Activated naive CD8-positive, alpha-beta T cell treated with anti-CD3 and anti-CD28 coated beads, Interleukin-2, amount 10 ng/mL, durations not matched to agents 7 days and 5 days (primary cell): ENCODE data around the gene KRTAP12-2. TPM values are rescaled to one million over a fixed set of nuclear protein-coding genes. Genes with fewer than 3 reads are reported as not detected.

Experiments used
- ATAC-seq: fragments of 150-1000 bp; cut with Tn5 transposase; one replicate; pipeline ENCODE4 v1.10.0; 2021; ENCODE audit warnings: low read depth, moderate library complexity
- POLR2A ChIA-PET: fragments of 350-600 bp; sonication (Branson Sonifier 250); formaldehyde crosslinking; loops from one replicate; lab custom pipeline; 2021; ENCODE audit warnings: antibody characterized with exemption; lab: Charles Lee
- DNase-seq: peaks from one replicate; pipeline ENCODE4 v3.0.0; 2021
- H3K27ac Mint-ChIP-seq: one replicate; pipeline ENCODE4 v1.8.0; 2022; ENCODE audit warnings: mild to moderate bottlenecking, mixed read lengths
- H3K27me3 Mint-ChIP-seq: one replicate; pipeline ENCODE4 v1.8.0; 2022; ENCODE audit warnings: mild to moderate bottlenecking, moderate library complexity, mixed read lengths
- H3K36me3 Mint-ChIP-seq: one replicate; pipeline ENCODE4 v1.8.0; 2021; ENCODE audit warnings: mild to moderate bottlenecking, mixed read lengths
- H3K4me1 Mint-ChIP-seq: one replicate; pipeline ENCODE4 v1.8.0; 2021; ENCODE audit warnings: mixed read lengths
- H3K4me3 Mint-ChIP-seq: one replicate; pipeline ENCODE4 v1.8.0; 2022; ENCODE audit warnings: mild to moderate bottlenecking, moderate library complexity, mixed read lengths
- H3K9me3 Mint-ChIP-seq: one replicate; pipeline ENCODE4 v1.8.0; 2021; ENCODE audit warnings: mixed read lengths
- total RNA-seq, 2 experiments: library from RNA; stranded (reverse); gene quantifications; one replicate each; pipeline ENCODE4 v1.2.3, GENCODE V29; 2021

KRTAP12-2 gene
- total RNA-seq, 2 experiments from 2014 or later = not detected

GRCh38 chr21:44706706-44707581 is 40.2 kb upstream of the KRTAP12-2 start:
- no peak for DNase-seq
- Mint-ChIP-seq H3K27me3 (peaks cover 77% of the 10 kb centered on the region), H3K36me3 (peaks cover 5% of the 10 kb centered on the region), H3K4me3 (no peak overlapping the region), H3K27ac (no peak overlapping the region), H3K9me3 (peaks cover 4% of the 10 kb centered on the region), H3K4me1 (peaks cover 3% of the 10 kb centered on the region)
- POLR2A ChIA-PET = no interaction called here
- no peak for ATAC-seq

- Mint-ChIP-seq H3K4me1 (peaks cover 3% of the 10 kb centered on the region), H3K36me3 (peaks cover 5% of the 10 kb centered on the region), H3K27me3 (peaks cover 80% of the 10 kb centered on the region), H3K9me3 (peaks cover 4% of the 10 kb centered on the region), H3K4me3 (no peak overlapping the region), H3K27ac (peak overlapping the region; percentile 45)
- ATAC-seq (no peak), DNase-seq (no peak)
- POLR2A ChIA-PET = no interaction called here
These were observed 39.4 kb upstream of the KRTAP12-2 start for GRCh38 chr21:44706026-44706705.

- POLR2A ChIA-PET = no interaction called here
- no peak overlapping the region for H3K27ac Mint-ChIP-seq
These were observed 37.9 kb upstream of the KRTAP12-2 start for GRCh38 chr21:44704636-44705001.

GRCh38 chr21:44703731-44704635 is 37.3 kb upstream of the KRTAP12-2 start:
- ATAC-seq = no peak
- H3K27me3 Mint-ChIP-seq = peaks cover 70% of the 10 kb centered on the region
- no peak overlapping the region for H3K27ac Mint-ChIP-seq
- no peak overlapping the region for H3K4me3 Mint-ChIP-seq
- peaks cover 5% of the 10 kb centered on the region for H3K36me3 Mint-ChIP-seq
- H3K9me3 Mint-ChIP-seq = peaks cover 4% of the 10 kb centered on the region
- no peaks in the 10 kb centered on the region for H3K4me1 Mint-ChIP-seq
- POLR2A ChIA-PET = no interaction called here
- DNase-seq = no peak

More at GRCh38 chr21:44704636-44705001, 37.9 kb upstream of the KRTAP12-2 start:
- Mint-ChIP-seq H3K36me3 (peaks cover 5% of the 10 kb centered on the region), H3K27me3 (peaks cover 74% of the 10 kb centered on the region), H3K4me3 (no peak overlapping the region), H3K9me3 (peaks cover 4% of the 10 kb centered on the region), H3K4me1 (no peaks in the 10 kb centered on the region)
- ATAC-seq = no peak
- no peak for DNase-seq

GRCh38 chr21:44702973-44703730 is 36.4 kb upstream of the KRTAP12-2 start:
- POLR2A ChIA-PET = no interaction called here
- Mint-ChIP-seq H3K27ac (no peak overlapping the region), H3K36me3 (peaks cover 5% of the 10 kb centered on the region), H3K4me1 (no peaks in the 10 kb centered on the region), H3K27me3 (peaks cover 70% of the 10 kb centered on the region), H3K4me3 (no peak overlapping the region), H3K9me3 (peaks cover 4% of the 10 kb centered on the region)
- DNase-seq (no peak), ATAC-seq (no peak)

DNA sequence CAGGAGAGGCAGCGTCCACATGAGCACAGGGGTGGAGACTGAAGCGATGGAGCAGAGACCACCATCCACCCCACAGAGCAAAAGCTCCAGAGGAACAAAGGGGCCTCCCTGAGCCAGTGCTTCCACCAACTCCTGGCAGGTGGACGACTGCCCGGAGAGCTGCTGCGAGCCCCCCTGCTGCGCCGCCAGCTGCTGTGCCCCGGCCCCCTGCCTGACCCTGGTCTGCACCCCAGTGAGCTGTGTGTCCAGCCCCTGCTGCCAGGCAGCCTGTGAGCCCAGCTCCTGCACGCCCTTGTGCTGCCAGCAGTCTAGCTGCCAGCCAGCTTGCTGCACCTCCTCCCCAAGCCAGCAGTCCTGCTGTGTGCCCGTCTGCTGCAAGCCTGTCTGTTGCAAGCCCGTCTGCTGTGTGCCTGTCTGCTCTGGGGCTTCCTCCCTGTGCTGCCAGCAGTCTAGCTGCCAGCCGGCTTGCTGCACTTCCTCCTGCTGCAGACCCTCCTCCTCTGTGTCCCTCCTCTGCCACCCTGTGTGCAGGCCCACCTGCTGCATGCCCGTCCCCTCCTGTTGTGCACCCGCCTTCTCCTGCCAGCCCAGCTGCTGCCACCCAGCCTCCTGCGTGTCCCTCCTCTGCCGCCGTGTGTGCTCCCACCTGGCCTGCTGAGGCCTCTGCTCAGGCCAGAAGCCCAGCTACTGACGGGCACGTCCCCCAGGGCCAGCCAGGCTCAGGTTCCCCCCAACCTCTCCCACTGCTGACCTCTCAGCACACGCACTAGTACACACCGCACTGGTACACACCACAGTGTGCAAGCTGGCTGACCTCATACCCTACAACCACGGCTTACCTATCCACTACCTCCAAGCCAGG is 35.6 kb upstream of the KRTAP12-2 start:
- Mint-ChIP-seq H3K36me3 (peaks cover 5% of the 10 kb centered on the region), H3K9me3 (peaks cover 4% of the 10 kb centered on the region), H3K27me3 (peaks cover 70% of the 10 kb centered on the region), H3K4me3 (no peak overlapping the region), H3K27ac (no peak overlapping the region), H3K4me1 (no peaks in the 10 kb centered on the region)
- ATAC-seq (no peak), DNase-seq (no peak)
- POLR2A ChIA-PET = no interaction called here

GRCh38 chr21:44701541-44701940 is 34.8 kb upstream of the KRTAP12-2 start:
- H3K4me1 Mint-ChIP-seq = no peaks in the 10 kb centered on the region

DNA sequence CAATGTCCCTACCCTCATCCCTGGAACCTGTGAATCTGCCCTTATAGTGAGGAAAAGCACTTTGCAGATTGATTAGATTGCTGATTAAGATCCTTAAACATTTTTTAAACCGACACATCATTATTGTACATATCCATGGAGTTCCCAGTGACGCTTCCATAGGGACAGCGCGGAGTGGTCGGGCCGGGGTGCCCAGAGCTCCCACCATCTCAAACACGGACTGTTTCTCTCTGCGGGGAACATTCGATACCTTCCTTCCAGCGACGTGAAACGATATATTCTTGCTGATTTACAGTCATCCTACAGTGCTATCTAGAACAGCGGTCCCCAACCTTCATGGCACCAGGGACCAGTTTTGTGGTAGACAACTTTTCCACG is 34.3 kb upstream of the KRTAP12-2 start:
- DNase-seq (no peak), ATAC-seq (no peak)
- H3K4me1 Mint-ChIP-seq = no peaks in the 10 kb centered on the region
- POLR2A ChIA-PET = no interaction called here
- H3K27me3 Mint-ChIP-seq = peaks cover 68% of the 10 kb centered on the region
- peaks cover 4% of the 10 kb centered on the region for H3K9me3 Mint-ChIP-seq
- H3K27ac Mint-ChIP-seq = no peak overlapping the region
- no peak overlapping the region for H3K4me3 Mint-ChIP-seq
- H3K36me3 Mint-ChIP-seq = peaks cover 3% of the 10 kb centered on the region

More at GRCh38 chr21:44701541-44701940, 34.8 kb upstream of the KRTAP12-2 start:
- no peak overlapping the region for H3K27ac Mint-ChIP-seq
- H3K36me3 Mint-ChIP-seq = peaks cover 5% of the 10 kb centered on the region
- POLR2A ChIA-PET = no interaction called here
- ATAC-seq (no peak), DNase-seq (no peak)
- peaks cover 71% of the 10 kb centered on the region for H3K27me3 Mint-ChIP-seq
- peaks cover 4% of the 10 kb centered on the region for H3K9me3 Mint-ChIP-seq
- H3K4me3 Mint-ChIP-seq = no peak overlapping the region

DNA sequence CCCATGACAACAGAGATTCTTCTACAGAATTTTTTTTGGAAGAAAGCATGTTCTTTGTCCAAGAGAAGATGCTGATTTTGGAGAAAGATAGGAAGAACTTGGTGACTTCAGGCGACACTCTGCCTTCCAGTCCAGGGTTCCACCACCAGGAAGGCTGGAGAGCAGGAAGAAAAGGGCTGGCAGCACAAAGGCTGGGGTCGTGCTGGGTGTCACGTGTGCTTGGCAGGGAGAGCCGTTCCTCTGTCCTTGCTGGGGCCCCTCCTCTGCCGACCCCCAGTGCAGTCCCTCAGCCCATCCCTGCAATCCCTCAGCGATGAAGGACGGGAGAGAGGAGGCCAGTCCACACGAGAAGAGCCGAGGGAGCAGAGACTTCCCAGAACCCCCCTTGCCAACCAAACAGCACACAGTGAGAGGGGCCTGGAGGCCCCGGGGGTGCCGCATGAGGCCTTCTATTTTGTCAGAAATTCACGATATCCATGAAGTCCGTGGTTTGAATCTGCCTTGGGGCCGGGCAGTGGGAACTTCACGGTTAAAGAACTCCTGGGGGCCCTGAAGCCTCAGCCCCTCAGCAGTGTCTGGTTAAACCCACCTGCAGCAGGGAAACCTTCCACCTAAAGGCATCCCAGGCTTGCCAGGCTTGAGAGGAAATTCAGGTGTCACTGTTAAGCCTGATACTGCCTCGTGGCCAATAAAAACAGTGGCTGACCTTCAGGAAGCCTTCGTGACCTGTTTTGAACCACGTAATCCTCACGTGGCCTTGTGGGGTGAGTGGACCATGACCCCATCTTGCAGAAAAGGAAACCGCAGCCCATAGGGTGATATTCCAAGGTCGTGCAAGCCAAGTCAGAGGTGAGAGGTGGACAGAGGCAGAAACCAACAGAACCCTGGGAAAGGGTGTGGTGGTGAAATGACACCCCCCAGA is 33.6 kb upstream of the KRTAP12-2 start:
- H3K9me3 Mint-ChIP-seq = peaks cover 4% of the 10 kb centered on the region
- H3K4me1 Mint-ChIP-seq = no peaks in the 10 kb centered on the region
- H3K27ac Mint-ChIP-seq = no peak overlapping the region
- peaks cover 64% of the 10 kb centered on the region for H3K27me3 Mint-ChIP-seq
- POLR2A ChIA-PET = no interaction called here
- no peaks in the 10 kb centered on the region for H3K36me3 Mint-ChIP-seq
- no peak overlapping the region for H3K4me3 Mint-ChIP-seq
- no peak for DNase-seq
- ATAC-seq = no peak

DNA sequence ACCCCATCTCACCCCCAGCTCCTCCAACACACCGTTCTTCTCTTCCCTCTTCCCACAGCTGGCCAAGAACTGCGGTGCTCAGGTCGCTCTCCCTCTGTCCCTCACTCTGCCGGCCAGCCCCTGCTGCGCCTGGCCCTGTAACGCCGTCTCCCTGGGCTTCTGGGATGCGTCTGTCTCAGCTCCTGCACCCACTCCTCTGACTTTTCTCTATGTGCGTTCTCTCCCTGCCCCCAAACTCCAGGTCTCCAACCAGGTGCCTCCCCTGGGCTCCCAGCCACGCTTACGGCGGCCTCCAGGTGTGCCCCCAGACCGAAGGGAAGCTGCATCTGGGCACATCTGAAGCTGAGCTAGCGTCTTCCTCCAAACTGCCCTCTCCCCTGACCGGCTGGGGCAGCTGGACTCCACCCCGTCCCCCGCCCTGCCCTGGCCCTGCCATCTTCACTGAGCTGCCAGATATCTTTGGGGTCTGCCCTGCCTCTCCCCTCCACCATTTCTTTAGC is 32.8 kb upstream of the KRTAP12-2 start:
- Mint-ChIP-seq H3K4me3 (no peak overlapping the region), H3K4me1 (no peaks in the 10 kb centered on the region), H3K9me3 (no peaks in the 10 kb centered on the region), H3K36me3 (no peaks in the 10 kb centered on the region), H3K27me3 (peaks cover 56% of the 10 kb centered on the region), H3K27ac (no peak overlapping the region)
- DNase-seq (no peak), ATAC-seq (no peak)
- POLR2A ChIA-PET = no interaction called here
